Endometrium (tissue), 2 donors: ENCODE results near the gene SNRPD1.
"Not testable (repeated sequence)": the region's sequence is repeated elsewhere in the genome, so short reads cannot be mapped to it uniquely, and the experiment has no call there.

Experiments
- FAIRE-seq: peaks from 2 replicates; lab custom pipeline; 2012; peaks lifted over from hg19 to GRCh38; lab: Jason Lieb, UNC
- donor health status: control.
- donor health status: control.

SNRPD1 gene

DNA sequence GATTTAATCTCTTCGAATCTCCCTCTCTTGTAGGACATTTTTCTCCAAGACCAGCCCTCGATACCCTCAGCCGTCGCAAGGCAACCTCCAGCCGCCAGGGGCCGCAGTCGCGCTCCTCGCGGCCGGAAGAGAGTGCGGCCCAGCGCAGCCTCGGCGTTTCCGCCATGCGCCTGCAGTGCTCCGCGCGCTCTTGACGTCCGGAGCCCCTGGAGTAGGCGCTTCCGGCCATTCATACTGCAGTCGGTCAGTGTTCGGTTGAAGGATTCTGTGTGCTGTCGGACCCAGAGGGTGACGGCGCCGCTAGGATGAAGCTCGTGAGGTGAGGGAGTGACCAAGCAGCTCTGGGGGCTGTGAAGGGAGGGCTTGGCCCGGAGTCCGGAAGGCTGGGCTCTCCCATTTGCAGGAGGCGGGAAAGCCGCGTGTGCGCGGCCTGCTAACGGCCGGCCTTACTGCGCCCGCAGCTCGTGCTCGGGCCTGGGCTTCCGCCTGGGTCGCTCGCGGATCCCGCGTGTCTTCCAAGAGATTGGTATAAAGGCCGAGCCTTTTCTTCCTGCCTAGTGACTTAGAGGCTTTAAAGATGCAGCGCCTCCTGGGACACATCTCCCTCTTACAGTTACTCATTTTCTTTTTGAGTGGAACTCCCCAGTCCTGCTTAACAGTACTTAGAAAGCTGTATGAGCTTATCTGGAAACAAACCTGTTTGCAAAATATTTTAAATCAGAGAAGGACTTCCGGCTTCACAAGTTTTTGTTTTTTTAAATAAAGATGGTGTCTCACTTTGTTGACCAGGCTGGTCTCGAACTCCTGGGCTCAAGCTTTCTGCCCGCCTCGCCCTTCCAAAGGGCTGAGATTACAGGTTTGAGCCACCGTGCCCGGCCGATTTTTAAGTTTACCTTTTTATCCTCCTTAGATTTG is at the start of gene SNRPD1:
SNRPD1 (plus strand) TSS at position 190 of the 915 bp plus-strand sequence; CDS start at position 306, 116 bp downstream.
- FAIRE-seq: peak; percentile 26

DNA sequence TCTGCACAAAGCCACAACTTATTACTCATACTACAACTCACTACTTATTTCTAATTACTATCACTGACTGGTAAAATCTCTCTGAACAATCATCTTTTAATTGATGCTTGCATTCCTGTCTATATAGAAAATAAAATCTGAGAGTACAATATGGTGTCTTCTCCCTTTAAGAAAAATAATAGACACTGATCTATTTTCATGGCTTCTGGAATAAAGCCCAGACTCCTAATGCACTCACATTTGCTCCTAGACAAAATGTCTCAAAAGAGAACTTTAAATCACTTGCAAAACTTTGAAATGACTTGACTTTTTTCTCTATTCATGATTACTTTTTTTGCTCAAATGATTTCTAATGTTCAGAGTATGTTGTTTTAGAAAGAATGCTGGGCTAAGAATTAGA is 40.3 kb upstream of the SNRPD1 start:
- no peak for FAIRE-seq

DNA sequence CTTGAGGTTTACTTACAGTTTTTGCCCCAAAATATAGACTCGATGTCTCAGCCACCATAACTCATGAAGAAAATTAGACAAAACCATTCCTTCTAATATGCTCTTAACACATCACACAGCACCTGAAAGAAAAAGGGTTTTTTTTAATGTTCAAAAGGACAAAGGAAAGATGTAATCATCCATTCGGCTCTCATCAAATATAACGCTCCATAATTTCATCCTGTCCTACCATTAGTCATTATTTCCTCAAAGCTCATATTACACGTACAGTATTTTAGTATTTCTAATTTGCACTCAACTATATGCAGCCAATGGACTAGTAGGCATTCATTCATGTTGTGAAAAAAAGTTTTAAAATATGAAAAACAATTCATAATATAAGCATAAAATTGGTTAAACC is 36.5 kb upstream of the SNRPD1 start:
- no peak for FAIRE-seq

DNA sequence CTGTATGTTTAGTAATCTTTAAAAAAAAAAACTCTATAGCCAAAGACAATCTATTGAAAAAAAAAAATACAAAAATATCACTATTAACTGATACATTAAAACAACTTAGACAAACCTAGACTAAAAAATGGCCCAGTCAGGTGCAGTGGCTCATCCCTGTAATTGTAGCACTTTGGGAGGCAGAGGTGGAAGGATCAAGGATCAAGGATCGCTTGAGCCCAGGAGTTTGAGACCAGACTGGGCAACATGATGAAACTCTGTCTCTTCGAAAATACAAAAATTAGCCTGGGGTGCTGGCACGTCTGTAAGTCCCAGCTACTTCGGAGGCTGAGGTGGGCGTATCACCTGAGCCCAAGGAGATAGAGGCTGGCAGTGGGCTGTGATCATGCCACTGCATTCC is 27.7 kb upstream of the SNRPD1 start:
- no peak for FAIRE-seq

DNA sequence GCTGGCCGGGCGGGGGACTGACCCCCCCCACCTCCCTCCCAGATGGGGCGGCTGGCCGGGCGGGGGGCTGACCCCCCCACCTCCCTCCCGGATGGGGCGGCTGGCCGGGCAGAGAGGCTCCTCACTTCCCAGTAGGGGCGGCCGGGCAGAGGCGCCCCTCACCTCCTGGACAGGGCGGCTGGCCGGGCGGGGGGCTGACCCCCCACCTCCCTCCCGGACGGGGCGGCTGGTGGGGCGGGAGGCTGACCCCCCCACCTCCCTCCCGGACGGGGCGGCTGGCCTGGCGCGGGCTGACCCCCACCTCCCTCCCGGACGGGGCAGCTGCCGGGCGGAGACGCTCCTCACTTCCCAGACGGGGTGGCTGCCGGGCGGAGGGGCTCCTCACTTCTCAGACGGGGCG is 19.8 kb upstream of the SNRPD1 start:
- not testable (repeated sequence) for FAIRE-seq

DNA sequence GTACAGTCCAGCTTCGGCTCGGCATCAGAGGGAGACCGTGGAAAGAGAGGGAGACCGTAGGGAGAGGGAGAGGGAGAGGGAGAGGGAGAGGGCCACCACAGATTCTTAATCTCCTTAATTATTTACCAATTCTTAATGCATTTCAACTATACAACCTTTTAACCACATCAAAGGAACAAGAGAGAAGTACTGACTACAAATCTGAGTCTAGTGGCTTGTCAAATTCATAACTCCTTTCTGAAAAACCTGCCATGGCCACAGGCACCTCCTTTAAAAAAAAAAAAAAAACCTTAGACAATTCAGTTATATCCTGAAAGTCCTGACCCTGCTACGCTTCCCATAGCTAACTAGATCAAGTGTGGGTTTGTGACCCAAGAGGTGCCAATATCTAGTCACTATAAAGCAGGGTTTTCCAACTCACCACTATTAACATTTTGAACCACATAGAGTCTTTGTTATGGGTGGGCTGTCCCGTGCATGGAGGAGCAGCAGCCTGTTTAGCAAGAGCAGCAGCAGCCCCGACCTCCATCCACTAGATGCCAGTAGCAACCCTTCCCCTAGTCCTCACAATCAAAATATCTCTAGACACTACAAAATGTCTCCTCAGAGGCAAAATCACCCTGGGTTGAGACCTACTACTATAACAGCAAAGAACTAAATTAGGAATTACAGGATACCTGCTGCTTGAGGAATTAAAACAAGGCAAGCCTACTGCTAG is 18.4 kb upstream of the SNRPD1 start:
- FAIRE-seq: no peak

DNA sequence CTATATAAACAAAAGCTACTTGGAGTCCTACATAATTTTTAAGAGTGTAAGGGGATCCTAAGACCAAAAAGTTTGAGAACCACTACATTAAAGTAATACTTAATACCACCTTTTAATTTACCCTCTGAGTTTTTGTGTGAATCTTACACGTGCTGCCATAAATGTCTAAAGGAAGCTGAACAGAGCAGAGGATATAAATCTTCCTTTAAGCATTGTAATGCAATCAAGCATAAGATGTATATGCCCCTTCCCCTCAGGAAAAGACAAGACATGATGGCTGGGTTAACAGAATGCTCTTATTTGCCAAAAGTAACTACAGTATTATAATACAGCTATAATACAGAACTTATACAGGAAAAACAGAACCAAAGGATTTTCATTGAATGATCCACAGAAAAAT is 14.5 kb upstream of the SNRPD1 start:
- no peak for FAIRE-seq

DNA sequence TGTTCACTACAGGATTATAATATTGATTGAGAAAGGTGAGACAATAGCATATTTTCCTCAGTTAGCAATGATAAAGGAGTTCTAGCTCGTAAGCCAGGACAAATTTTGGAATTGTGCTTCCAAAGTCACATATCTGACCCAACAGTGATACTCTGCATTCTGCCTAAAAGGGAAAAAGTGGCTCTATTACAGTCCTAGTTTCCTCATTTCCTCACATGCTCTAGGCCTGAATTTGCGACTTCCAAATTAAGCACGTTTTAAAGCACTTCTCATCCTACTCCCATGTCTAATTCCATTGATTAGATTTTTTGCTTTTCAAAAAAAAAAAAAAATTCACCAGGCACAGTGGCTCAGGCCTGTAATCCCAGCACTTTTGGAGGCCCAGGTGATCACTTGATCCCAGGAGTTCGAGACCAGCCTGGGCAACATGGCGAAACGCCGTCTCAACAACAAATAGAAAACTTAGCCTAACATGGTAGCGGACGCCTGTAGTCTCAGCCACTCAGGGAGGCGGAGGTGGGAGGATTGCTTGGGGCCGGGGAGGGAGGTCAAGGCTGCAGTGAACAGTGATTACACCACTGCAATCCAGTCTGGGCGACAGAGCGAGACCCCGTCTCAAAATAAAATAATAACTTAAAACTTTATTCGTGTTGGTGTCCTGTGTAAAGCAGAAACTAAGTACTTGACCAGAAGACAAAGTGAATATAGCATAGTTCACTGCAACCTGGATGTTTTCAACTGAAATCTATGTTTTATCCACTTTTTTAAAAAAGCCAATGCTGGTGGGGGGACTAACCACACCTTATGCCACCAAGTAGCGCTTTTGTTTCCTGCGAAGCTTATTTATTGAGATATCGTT is 13.2 kb upstream of the SNRPD1 start:
- no peak for FAIRE-seq

DNA sequence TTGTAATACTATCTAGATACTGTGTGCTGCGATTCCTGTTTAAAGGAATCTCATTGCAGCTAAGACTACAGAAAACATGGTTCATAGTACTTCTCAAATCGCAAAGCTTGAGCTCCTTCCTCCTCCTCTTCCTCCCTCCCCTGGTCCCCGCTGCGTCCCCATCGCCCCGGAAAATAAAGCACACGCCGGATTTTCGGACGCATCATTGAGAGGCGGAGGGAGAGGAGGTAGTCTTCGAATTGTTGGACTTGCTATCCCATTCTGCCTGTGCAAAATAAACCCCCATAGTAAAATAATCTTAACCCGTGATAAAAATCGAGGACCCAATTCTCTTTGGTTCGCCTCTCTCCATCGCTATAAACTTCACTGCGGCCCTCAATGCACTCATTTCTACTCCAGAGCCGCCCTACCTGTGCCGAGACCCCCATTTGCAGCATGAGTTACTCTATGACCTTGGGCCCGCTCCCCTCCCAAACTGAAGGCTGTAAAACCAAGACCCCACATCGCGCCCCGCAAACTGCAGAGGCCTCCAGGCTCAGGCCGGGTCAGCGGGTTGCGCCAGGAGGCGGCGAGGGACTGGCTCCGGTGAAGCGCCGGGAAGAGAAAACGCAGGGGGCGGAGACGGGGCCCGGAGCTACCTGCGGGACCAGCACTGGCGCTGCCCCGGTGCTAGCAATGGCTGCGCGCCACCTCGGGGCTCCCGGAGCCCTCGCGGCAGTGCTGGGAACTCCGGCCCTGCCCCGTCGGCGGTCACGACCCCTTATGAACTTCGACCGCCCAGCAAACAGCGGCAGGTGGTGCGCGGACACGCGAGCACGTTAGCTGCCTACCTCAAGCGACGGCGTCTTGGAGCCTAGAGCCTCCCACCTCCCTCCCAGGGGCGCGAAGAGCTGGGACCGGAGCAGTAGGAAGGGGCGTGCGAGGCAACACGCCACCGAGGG is 12.3 kb upstream of the SNRPD1 start:
- FAIRE-seq: no peak

DNA sequence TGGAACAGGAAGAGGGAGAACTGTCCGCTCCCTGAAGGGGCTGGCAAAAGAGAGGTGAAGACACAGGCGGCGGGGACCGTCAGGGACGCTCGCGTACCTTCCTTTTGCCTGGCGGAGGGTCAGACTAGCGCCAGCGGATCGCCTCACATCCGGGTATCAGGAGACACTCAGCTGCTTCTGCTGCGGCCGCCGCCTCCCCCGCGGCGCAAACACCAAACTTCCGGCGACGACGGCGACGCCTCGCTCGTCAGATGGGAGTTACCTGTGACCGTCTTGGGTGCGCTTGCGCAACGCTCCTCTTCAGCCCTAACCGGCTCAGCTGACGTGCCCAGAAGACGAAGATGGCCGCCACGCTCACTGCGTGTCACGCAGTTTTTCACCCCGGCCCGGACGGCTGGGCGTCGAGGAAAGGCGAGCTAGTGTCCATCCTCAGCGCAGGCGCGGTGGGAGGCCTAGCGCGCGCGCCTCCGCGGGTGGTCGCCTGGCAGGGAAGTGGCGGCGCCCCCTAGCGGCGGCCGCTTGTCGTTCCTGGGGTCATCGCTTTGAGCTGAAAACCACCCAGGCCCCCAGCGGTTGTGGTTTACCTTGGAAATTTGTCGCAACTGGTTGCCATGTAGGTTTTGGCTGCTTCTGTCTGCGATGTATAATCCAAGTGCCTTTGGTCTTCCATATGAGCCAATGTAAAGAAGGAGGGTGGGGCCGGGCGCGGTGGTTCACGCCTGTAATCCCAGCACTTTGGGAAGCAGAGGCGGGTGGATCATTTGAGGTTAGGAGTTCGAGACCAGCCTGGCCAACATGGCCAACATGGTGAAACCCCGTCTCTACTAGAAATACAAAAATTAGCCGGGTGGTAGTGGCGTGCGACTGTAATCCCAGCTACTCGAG is 11.3 kb upstream of the SNRPD1 start, which contains the start of gene ESCO1:
ESCO1 (minus strand) TSS at position 179 of the 885 bp plus-strand sequence. CDS start 25,861 bp downstream, outside the sequence.
- FAIRE-seq: peak; percentile 41

DNA sequence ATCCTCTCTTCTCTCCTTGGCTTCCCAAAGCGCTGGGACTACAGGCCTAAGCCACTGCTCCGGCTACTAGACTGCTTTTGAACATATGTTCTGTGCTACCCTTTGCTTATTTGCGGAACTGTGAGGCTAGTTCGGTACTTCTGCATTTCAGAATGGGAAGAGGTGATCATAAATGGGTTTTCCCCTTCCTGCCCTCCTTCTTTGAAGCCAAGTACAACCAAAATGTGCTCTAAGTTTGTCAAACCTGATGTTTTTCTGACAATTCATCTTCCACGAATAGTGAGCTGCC is 9.9 kb upstream of the SNRPD1 start:
- no peak for FAIRE-seq

DNA sequence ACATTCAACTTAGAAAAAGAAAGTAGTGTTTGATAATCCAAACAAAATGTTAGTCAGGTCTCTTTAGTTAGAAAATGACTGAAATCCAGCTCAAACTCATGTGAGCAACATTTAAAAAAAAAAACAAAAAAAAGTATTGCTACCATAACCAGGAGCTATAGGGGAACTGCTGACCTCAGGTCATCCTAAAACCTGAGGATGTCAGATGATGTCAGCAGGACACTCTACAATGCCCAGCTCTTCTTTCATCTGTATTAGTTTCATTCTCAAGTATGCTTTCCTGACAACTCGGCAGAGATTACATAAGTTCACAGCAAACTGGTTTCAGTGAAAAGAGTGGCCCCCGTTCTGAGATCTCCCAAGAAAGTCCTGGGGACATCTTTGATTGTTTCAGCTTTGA is 7.4 kb upstream of the SNRPD1 start:
- no peak for FAIRE-seq

DNA sequence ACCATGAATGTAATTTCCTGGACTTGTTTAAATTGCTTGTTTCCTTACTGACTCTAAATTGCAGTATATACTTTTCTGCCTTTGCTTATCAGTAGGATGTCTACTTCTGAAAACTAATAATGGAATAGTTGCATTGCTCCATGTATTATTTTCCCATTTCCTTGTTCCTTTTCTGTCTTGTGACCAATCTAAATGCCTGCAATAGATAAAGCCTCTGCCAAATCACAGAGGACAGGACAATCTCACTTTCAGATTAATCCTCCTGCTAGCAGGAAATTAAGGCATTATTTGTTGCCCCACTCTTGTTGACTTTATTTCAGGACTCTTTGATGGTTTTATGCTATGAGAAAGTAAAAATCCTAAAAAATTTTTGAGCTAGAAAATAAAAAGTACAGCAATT is 6.9 kb upstream of the SNRPD1 start:
- FAIRE-seq: no peak

DNA sequence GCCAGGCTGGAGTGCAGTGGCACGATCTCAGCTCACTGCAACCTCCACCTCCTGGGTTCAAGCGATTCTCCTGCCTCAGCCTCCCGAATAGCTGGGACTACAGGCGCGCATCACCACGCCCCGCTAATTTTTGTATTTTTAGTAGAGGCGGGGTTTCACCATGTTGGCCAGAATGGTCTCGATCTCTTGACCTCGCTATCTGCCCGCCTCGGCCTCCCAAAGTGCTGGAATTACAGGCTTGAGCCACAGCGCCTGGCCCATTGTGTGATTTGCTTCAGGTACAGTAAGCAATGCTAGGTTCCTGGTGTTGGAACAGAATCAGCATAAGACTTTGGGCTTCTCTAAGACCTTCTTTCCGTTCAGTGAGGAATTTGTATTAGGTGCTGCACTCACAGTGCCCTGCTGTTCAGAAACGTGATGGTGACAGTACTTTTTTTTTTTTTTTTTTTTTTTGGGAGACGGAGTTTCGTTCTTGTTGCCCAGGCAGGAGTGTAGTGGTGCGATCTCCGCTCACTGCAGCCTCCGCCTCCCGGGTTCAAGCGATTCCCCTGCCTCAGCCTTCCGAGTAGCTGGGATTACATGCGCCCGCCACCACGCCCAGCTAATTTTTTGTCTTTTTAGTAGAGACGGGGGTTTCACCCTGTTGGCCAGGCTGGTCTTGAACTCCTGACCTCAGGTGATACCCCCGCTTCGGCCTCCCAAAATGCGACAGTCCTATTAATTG is 551 bp upstream of the SNRPD1 start:
- FAIRE-seq: not testable (repeated sequence)

DNA sequence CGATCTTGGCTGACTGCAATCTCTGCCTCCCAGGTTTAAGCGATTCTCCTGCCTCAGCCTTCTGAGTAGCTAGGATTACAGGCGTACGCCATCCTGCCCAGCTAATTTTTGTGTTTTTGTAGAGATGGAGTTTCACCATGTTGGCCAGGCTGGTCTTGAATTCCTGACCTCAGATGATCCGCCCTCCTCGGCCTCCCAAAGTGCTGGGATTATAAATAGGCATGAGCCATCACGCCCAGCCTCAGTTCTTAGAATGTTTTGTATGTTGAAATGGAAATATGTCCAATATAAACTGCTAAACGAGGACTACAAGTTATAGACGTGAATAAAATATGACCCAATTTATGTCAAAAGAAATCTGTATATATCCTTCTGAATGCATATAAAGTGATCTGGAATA is 9.5 kb downstream of the SNRPD1 start:
- not testable (repeated sequence) for FAIRE-seq

DNA sequence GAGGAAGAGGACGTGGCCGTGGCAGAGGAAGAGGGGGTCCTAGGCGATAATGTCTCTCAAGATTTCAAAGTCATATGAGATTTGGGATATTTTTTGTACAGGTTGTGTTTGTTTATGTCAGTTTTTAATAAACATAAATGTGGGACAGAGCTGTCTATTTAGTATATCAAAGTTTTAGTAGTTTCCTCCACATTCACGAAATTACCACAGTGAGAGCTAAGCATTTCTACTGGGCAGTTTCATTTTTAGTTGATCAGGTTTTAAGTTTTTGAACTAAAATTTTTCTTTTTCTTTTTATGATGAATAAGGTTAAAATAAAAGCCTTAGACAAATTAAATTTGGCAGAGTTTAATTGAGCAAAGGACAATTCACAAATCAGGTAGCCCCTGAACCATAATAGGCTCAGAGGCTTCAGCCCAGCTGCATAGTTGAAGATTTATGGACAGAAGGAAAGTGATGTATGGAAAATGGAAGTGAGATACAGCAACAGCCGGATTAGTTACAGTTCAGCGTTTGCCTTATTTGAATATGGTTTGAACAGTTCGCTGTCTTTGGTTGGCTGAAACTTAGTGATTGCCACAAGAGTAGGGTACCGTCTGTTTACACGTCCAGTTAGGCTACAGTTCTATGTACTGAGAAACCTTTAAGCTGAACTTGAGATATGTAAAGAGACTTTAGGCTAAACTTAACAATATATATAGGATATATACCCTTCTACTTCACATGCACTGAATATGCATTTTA is 17.1 kb downstream of the SNRPD1 start:
- no peak for FAIRE-seq

DNA sequence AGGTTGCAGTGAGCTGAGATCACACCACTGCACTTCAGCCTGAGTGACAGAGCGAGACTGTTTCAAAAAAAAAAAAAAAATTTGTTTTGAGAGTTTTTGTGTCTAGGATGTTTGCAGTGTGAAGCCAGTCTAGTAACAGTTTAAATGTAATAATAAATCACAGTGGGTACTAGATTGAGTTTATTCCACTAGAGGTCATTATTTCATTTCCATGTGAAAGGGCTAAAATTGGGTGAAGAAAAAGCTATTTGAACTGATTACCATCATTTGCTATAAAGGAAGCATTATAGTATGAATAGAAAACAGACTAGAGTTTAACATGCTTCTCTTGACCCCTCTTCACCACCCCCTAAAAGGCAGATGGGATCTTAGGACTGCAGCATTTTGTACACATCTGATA is 20.3 kb downstream of the SNRPD1 start:
- FAIRE-seq: no peak

DNA sequence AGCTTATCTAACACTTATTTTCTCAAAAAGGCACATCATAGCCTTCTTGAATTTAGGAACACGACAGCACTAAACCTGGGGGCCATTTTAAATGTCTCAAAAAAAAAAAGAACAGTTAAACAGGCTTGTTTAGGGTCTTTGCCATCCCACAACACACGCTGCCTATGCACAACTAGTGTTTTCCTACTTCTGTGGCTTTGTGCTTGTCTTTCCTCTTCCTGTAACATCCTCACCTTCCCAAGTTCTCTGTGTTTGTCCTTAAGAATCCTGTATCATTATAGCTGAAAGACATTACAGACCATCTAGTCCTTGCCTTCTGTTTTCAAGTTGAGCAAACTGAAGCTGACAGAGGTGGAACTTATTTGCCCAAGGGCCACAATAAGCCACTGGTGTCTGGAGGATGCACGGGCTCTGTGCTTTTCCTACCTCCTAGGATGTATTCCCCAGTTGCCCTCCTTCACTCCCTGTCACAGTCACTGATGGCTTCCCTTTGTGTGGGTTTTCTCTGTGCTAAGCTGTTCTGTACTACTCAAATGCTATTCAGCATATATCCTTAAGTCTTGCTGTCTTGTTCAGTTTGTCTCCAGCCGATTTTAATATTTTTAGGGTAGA is 22.6 kb downstream of the SNRPD1 start:
- FAIRE-seq: no peak
